BLaER1 treated with 17β-estradiol and CSF1 and Interleukin-3, amounts not matched to agents 10 nM and 100 nM (cell line): ENCODE measurements around the gene KPRP.
A peak's percentile ranks its signal among the peaks of the same experiment; 100 is the strongest.

Experiments used
- H3K27ac ChIP-seq, 11 experiments: shearing (Covaris generic); formaldehyde crosslinking; 2 replicates each; pipeline ENCODE4 v1.8.1; 2022
- H3K27me3 ChIP-seq, 11 experiments: shearing (Covaris generic); formaldehyde crosslinking; 2 replicates each; pipeline ENCODE4 v1.8.1; 2022
- H3K36me3 ChIP-seq, 11 experiments: shearing (Covaris generic); formaldehyde crosslinking; 2 replicates each; pipeline ENCODE4 v1.8.1; 2022
- H3K4me1 ChIP-seq, 10 experiments: shearing (Covaris generic); formaldehyde crosslinking; 2 replicates each; pipeline ENCODE4 v1.8.1; 2022
- H3K4me2 ChIP-seq, 11 experiments: shearing (Covaris generic); formaldehyde crosslinking; 2 replicates each; pipeline ENCODE4 v1.8.1; 2022
- H3K4me3 ChIP-seq, 10 experiments: shearing (Covaris generic); formaldehyde crosslinking; 2 replicates each; pipeline ENCODE4 v1.8.1; 2022
- H3K9ac ChIP-seq, 11 experiments: shearing (Covaris generic); formaldehyde crosslinking; 2 replicates each; pipeline ENCODE4 v1.8.1; 2022
- H3K9me3 ChIP-seq, 11 experiments: shearing (Covaris generic); formaldehyde crosslinking; replicated peaks in 1 of 11; 2 replicates each; pipeline ENCODE4 v1.8.1; 2022
- H4K20me1 ChIP-seq, 11 experiments: shearing (Covaris generic); formaldehyde crosslinking; 2 replicates each; pipeline ENCODE4 v1.8.1; 2022
- Cebpa-rat ChIP-seq, 11 experiments: shearing (Covaris generic); IDR thresholded peaks; 2 replicates each; pipeline ENCODE4 v1.8.1; 2022

The KPRP gene

GRCh38 chr1:152745289-152745704 lies 12.5 kb upstream of the KPRP start:
- no peak for TF ChIP-seq Cebpa-rat (IDR thresholded peaks at IDR 0.05)
- no peaks in the 10 kb centered on the region for H3K36me3 ChIP-seq
- H3K27me3 ChIP-seq: peaks cover 0 to 10% (median 0%) of the 10 kb centered on the region in 11 experiments; a peak in 1 of 22 replicates
- no peaks in the 10 kb centered on the region; a peak in 1 of 22 replicates for H4K20me1 ChIP-seq
- H3K4me3 ChIP-seq: no peak overlapping the region
- no peaks in the 10 kb centered on the region for H3K9me3 ChIP-seq
- no peak overlapping the region for H3K27ac ChIP-seq
- peaks cover 0 to 25% (median 0%) of the 10 kb centered on the region in 10 experiments; a peak in 6 of 20 replicates for H3K4me1 ChIP-seq
- H3K9ac ChIP-seq: no peak overlapping the region
- peak overlapping the region in 3 of 11 experiments; percentile 10 to 32 (median 16); a peak in 3 of 22 replicates for H3K4me2 ChIP-seq

DNA sequence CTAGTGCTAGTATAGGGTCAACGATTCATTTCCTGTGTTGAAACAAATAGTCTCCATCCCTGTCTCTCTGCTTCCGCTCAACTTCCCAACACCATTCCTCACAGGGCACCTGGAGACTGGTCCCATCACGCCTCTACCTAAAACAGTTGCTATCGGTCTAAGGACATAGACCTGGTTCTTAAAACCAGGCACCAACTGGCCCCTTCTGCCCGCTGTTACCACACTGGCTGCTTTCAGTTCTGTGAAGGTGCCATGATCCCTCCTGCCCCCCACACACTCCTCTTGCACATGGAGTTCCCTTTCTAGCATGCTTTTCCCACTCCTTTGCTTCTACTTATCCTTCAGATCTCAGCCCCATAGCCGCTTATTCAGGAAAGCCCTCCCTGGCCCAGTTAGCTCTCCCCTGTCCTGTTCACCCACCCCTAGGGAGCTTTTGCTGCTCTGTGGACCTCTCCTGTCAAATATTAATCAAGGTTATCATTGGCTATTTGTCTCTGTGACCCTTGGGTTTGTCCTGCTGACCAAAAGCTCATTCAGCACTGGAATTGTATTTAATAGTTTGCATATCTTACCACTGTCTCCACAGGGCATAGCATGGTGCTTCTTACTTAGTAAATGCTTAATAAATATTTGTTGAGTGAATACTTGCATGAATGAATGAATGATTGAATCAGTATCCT lies 11.9 kb upstream of the KPRP start:
- no peak for TF ChIP-seq Cebpa-rat (IDR thresholded peaks at IDR 0.05)
- Histone ChIP-seq H3K4me1 (peaks cover 0 to 25% (median 0%) of the 10 kb centered on the region in 10 experiments; a peak in 6 of 20 replicates), H3K36me3 (no peaks in the 10 kb centered on the region), H3K4me3 (no peak overlapping the region), H3K27me3 (peaks cover 0 to 13% (median 0%) of the 10 kb centered on the region in 11 experiments; a peak in 1 of 22 replicates), H3K27ac (no peak overlapping the region), H4K20me1 (no peaks in the 10 kb centered on the region; a peak in 1 of 22 replicates), H3K9me3 (no peaks in the 10 kb centered on the region), H3K9ac (no peak overlapping the region), H3K4me2 (peak overlapping the region in 3 of 11 experiments; percentile 10 to 32 (median 16); a peak in 3 of 22 replicates)

GRCh38 chr1:152747831-152748230 lies 10.0 kb upstream of the KPRP start:
- Histone ChIP-seq H3K9me3 (no peaks in the 10 kb centered on the region), H3K4me3 (no peak overlapping the region), H4K20me1 (no peaks in the 10 kb centered on the region; a peak in 1 of 22 replicates), H3K4me1 (peaks cover 0 to 33% (median 0%) of the 10 kb centered on the region in 10 experiments; a peak in 6 of 20 replicates), H3K36me3 (no peaks in the 10 kb centered on the region), H3K27me3 (peaks cover 0 to 13% (median 0%) of the 10 kb centered on the region in 11 experiments; a peak in 2 of 22 replicates), H3K27ac (no peak overlapping the region), H3K4me2 (no peak overlapping the region), H3K9ac (no peak overlapping the region)
- TF ChIP-seq Cebpa-rat (IDR thresholded peaks at IDR 0.05): peak in 1 of 11 experiments; percentile 45; a peak in 1 of 22 replicates

GRCh38 chr1:152752225-152752624 lies 5.6 kb upstream of the KPRP start:
- peak overlapping the region in 3 of 11 experiments; percentile 32 to 46 (median 36); a peak in 6 of 22 replicates for H3K4me2 ChIP-seq
- no peaks in the 10 kb centered on the region for H3K36me3 ChIP-seq

GRCh38 chr1:152753586-152753985 lies 4.2 kb upstream of the KPRP start:
- Histone ChIP-seq H3K27ac (no peak overlapping the region), H3K4me3 (no peak overlapping the region), H3K9me3 (no peaks in the 10 kb centered on the region), H4K20me1 (no peaks in the 10 kb centered on the region), H3K36me3 (no peaks in the 10 kb centered on the region), H3K9ac (no peak overlapping the region), H3K4me2 (no peak overlapping the region), H3K4me1 (peaks cover 0 to 7% (median 0%) of the 10 kb centered on the region in 10 experiments; a peak in 6 of 20 replicates), H3K27me3 (peaks cover 0 to 7% (median 0%) of the 10 kb centered on the region in 11 experiments; a peak in 2 of 22 replicates)
- no peak for TF ChIP-seq Cebpa-rat (IDR thresholded peaks at IDR 0.05)

More at GRCh38 chr1:152752225-152752624, 5.6 kb upstream of the KPRP start:
- H3K27me3 ChIP-seq: peaks cover 0 to 7% (median 0%) of the 10 kb centered on the region in 11 experiments; a peak in 2 of 22 replicates
- H3K4me1 ChIP-seq: peaks cover 0 to 13% (median 0%) of the 10 kb centered on the region in 10 experiments; a peak in 6 of 20 replicates
- H3K9me3 ChIP-seq: no peaks in the 10 kb centered on the region
- H4K20me1 ChIP-seq: no peaks in the 10 kb centered on the region
- H3K4me3 ChIP-seq: no peak overlapping the region
- no peak for TF ChIP-seq Cebpa-rat (IDR thresholded peaks at IDR 0.05)
- no peak overlapping the region for H3K9ac ChIP-seq
- H3K27ac ChIP-seq: no peak overlapping the region

DNA sequence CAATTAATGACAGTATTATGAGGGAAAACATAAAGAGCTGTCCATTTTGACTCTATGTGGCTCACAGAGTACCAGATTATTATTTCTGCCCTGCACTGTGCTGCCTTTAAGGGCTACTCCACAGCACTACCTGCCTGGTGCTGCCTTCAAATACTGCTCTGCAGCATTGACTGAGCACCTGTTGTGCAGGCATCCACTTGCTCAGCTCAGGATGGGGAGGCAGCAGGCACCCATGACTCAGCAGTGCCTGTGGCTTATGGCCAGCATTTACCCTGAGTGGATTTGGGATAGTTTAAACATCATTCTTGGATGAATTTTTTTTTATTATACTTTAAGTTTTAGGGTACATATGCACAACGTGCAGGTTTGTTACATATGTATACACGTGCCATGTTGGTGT lies 953 bp upstream of the KPRP start:
- Histone ChIP-seq H3K27ac (no peak overlapping the region), H3K36me3 (no peaks in the 10 kb centered on the region), H3K4me2 (no peak overlapping the region), H3K4me1 (peaks cover 0 to 7% (median 0%) of the 10 kb centered on the region in 10 experiments; a peak in 6 of 20 replicates), H4K20me1 (no peaks in the 10 kb centered on the region), H3K9me3 (no peaks in the 10 kb centered on the region), H3K4me3 (no peak overlapping the region), H3K27me3 (0 out of 22 replicates have a peak, but pooled peaks cover 0 to 3% (median 0%) of the 10 kb centered on the region in 11 experiments), H3K9ac (no peak overlapping the region)
- no peak for TF ChIP-seq Cebpa-rat (IDR thresholded peaks at IDR 0.05)

DNA sequence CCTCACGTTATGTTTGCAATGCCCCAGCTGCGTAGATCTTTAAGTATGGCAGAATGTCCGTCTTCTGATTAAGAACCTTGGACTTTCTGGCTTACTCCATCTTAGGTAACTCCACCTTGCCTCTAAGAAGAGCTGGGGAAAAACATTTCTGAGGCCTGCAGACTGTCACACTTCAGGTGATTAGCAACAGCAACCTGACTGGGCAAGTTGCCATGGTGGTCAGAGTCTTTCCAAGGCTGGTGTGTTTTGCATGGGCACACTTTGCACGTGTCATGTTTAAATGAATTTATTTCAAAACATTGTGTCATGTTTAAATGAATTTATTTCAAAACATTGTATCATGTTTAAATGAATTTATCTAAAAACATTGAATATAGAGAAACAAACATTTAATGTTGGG lies 811 bp downstream of the KPRP start:
- Histone ChIP-seq H4K20me1 (no peaks in the 10 kb centered on the region), H3K4me2 (no peak overlapping the region), H3K27me3 (0 out of 22 replicates have a peak, but pooled peaks cover 0 to 3% (median 0%) of the 10 kb centered on the region in 11 experiments), H3K9ac (no peak overlapping the region), H3K27ac (no peak overlapping the region), H3K36me3 (no peaks in the 10 kb centered on the region), H3K9me3 (no peaks in the 10 kb centered on the region), H3K4me1 (no peaks in the 10 kb centered on the region), H3K4me3 (no peak overlapping the region)
- no peak for TF ChIP-seq Cebpa-rat (IDR thresholded peaks at IDR 0.05)

- Histone ChIP-seq H3K36me3 (no peaks in the 10 kb centered on the region), H3K27ac (no peak overlapping the region), H3K4me3 (no peak overlapping the region), H3K27me3 (0 out of 22 replicates have a peak, but pooled peaks cover 0 to 1% (median 0%) of the 10 kb centered on the region in 11 experiments), H3K4me2 (no peak overlapping the region), H3K4me1 (no peaks in the 10 kb centered on the region), H3K9ac (no peak overlapping the region), H4K20me1 (no peaks in the 10 kb centered on the region), H3K9me3 (no peaks in the 10 kb centered on the region)
- TF ChIP-seq Cebpa-rat (IDR thresholded peaks at IDR 0.05): no peak
Observed at GRCh38 chr1:152759453-152760173, 1.8 kb downstream of the KPRP start.

DNA sequence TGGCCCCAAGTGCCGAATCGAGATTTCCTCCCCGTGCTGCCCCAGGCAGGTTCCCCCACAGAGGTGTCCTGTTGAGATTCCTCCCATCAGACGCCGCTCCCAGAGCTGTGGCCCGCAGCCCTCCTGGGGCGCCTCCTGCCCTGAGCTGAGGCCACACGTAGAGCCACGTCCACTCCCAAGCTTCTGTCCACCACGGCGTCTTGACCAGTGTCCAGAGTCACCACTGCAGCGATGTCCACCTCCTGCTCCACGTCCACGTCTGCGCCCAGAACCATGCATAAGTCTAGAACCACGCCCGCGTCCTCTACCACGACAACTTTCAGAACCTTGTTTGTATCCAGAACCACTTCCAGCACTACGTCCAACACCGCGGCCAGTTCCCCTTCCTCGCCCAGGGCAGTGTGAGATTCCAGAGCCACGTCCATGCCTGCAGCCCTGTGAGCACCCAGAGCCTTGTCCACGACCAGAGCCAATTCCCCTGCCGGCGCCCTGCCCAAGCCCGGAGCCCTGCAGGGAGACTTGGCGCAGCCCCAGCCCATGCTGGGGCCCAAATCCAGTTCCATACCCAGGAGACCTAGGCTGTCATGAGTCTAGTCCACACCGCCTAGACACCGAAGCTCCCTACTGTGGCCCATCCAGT lies 2.8 kb downstream of the KPRP start:
- no peaks in the 10 kb centered on the region for H3K9me3 ChIP-seq
- H3K27ac ChIP-seq: no peak overlapping the region
- H3K27me3 ChIP-seq: no peaks in the 10 kb centered on the region

More for the DNA sequence above, 2.8 kb downstream of the KPRP start:
- H3K4me3 ChIP-seq: no peak overlapping the region
- H4K20me1 ChIP-seq: no peaks in the 10 kb centered on the region
- no peaks in the 10 kb centered on the region for H3K4me1 ChIP-seq
- no peaks in the 10 kb centered on the region for H3K36me3 ChIP-seq
- H3K9ac ChIP-seq: no peak overlapping the region
- no peak for TF ChIP-seq Cebpa-rat (IDR thresholded peaks at IDR 0.05)
- no peak overlapping the region for H3K4me2 ChIP-seq
